AG09319 (cell line): ENCODE results near the gene SCARB2.

Experiments
- DNase-seq: peaks from one replicate; pipeline ENCODE4 v3.0.0-alpha.2; 2010; ENCODE audit warnings: low read depth; ENCODE audit errors: extremely low read depth
- CTCF ChIP-seq: IDR thresholded peaks from 2 replicates; pipeline ENCODE4 v1.5.1; 2011; ENCODE audit warnings: low read depth, mild to moderate bottlenecking, inconsistent platforms, low read length, moderate library complexity

The SCARB2 gene

GRCh38 chr4:76206222-76206942 is 7.2 kb downstream of the SCARB2 start:
- no peak for DNase-seq
- no peak for TF ChIP-seq CTCF

DNA sequence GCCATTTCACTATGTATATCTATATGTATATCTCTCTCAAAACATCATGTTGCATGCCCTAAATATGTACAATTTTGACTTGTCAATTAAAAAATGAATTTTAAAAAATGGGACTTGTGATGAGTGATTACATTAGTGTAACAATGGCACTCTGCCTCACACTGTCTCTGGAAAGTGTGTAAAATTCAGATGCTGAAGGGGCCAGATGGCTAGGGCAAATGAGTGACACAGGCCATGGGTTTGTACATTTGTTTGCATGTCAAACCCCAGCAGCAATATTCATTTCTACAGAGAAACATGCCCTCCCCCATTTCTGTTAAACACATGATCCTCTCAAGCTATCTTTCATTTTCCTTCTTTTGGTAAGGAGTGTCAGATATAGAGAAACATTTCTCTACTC is 8.1 kb downstream of the SCARB2 start:
- no peak for TF ChIP-seq CTCF

GRCh38 chr4:76204936-76205335 is 8.7 kb downstream of the SCARB2 start:
- TF ChIP-seq CTCF = no peak
- DNase-seq = no peak

More for the DNA sequence above, 8.1 kb downstream of the SCARB2 start:
- no peak for DNase-seq

DNA sequence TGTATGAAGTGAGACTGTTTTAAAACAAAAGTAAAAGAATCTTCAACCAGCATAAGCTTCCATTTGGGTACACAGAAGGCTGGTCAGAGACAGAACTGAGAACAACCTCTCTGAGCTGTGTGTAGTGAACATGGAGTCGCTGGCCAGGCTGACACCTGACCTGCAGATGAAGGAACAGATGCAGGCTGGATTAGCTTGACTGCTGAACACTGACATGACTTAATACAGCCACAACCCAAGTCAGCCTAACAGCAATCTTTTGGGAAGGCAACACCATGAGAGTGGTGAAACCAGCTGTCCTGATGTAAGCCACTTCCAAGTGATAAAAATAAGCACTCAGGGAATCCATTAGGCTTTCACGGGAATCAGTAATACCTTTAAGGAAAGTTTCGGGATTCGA is 10.1 kb downstream of the SCARB2 start:
- no peak for DNase-seq
- no peak for TF ChIP-seq CTCF

DNA sequence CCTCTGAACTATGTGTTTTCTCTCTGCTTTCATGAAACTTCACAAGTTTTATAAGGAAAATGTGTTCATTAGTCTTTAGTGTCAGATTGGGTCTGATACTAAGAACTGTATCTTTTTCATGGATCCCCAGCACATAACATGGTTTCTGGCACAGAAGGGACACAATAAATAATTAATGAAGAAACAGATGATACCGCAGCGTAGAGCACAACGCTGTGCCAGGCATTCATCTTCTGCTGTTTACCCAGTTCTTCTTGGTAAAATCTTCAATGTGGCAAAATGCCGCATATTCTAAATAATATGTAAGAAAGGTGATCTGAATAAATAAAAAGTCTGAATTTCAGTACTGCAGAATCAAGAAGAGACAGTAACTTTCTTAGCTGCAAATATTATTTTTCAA is 12.3 kb downstream of the SCARB2 start:
- TF ChIP-seq CTCF = no peak
- DNase-seq = no peak

DNA sequence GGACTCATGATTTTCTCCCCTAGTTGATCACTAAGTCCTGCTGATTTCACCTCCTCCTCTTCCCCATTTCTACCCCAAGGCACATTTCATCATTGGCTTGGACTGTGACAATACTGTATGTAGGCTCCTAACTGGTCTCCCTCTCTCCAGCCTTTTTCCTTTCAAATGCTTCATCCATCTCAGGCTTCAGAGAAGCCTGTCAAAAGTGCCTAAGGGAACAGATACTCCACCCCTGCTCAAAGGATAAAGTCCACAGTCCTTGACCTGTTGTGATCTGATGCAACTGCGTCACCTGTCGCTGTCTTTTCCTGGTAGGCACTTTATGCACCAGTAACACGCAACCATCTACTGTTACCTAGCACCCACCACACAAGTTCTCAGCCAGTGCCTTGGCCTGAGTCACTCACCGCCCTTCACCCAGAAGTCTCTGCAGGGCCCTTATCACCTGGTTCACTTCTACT is 12.8 kb downstream of the SCARB2 start:
- DNase-seq = no peak
- no peak for TF ChIP-seq CTCF

DNA sequence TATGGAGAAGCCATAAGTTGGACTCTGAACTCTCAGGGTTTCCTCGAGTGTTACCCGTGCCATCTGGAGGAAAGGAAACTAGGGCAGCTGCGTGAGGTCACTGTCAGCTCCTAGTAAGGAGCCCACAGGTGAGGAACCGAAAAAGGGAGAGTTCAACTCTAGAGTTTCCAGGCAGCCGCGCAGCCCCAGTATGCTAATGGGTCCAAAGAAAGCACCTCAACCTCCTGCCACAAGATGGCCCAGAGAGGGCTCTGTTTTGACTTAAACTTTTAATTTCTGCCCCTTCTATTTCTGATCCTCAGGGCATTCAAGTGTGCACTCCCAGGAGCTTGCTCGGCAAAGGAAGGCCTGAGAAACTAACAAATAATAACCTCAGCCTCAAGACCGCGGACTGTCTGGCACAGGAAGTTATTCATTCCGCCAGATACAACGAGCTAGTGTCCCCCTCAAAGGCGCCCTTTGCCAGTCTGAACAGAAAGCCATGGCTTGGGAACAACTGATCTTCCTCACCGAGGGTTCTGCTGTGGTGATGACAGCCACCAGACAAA is 13.9 kb downstream of the SCARB2 start:
- no peak for DNase-seq
- TF ChIP-seq CTCF = no peak
